GM18508 (cell line): ENCODE results near the gene MAX.
A peak's percentile ranks its signal among the peaks of the same experiment; 100 is the strongest.

Source experiments
- ATAC-seq: cut with Tn5 transposase; IDR thresholded peaks from one replicate; pipeline ENCODE4 v1.9.1; 2021; ENCODE audit warnings: moderate number of reproducible peaks; ENCODE audit not compliant: insufficient read depth, unreplicated experiment

MAX gene

GRCh38 chr14:65102441-65103149, at the start of gene MAX:
MAX (minus strand) TSS chr14:65102517; CDS start chr14:65102339, 178 bp downstream.
- ATAC-seq = peak; percentile 57

GRCh38 chr14:65151609-65151956, 49.3 kb upstream of the MAX start:
- no peak for ATAC-seq

- no peak for ATAC-seq
Observed at GRCh38 chr14:65150898-65151608, 48.7 kb upstream of the MAX start.

- ATAC-seq = no peak
Observed at GRCh38 chr14:65149116-65149515, 46.8 kb upstream of the MAX start.

- ATAC-seq = no peak
Observed at GRCh38 chr14:65144170-65144569, 41.9 kb upstream of the MAX start.

- ATAC-seq = no peak
Observed at GRCh38 chr14:65142914-65143625, 40.8 kb upstream of the MAX start.

- ATAC-seq = no peak
Observed at GRCh38 chr14:65142429-65142828, 40.1 kb upstream of the MAX start.

- no peak for ATAC-seq
Observed at GRCh38 chr14:65141523-65141922, 39.2 kb upstream of the MAX start.

GRCh38 chr14:65137648-65138307, 35.5 kb upstream of the MAX start:
- no peak for ATAC-seq

GRCh38 chr14:65134651-65135579, 32.6 kb upstream of the MAX start:
- no peak for ATAC-seq

GRCh38 chr14:65132855-65133254, 30.5 kb upstream of the MAX start:
- ATAC-seq = no peak

GRCh38 chr14:65131301-65131701, 29.0 kb upstream of the MAX start:
- no peak for ATAC-seq

- no peak for ATAC-seq
Observed at GRCh38 chr14:65128096-65128495, 25.8 kb upstream of the MAX start.

- ATAC-seq = no peak
Observed at GRCh38 chr14:65117769-65118745, 15.7 kb upstream of the MAX start.

- ATAC-seq = no peak
Observed at GRCh38 chr14:65115615-65116014, 13.3 kb upstream of the MAX start.

GRCh38 chr14:65110525-65110924, 8.2 kb upstream of the MAX start:
- ATAC-seq = no peak

- no peak for ATAC-seq
Observed at GRCh38 chr14:65109357-65109756, 7.0 kb upstream of the MAX start.

GRCh38 chr14:65107200-65107599, 4.9 kb upstream of the MAX start:
- ATAC-seq = no peak

GRCh38 chr14:65106736-65107135, 4.4 kb upstream of the MAX start:
- ATAC-seq = no peak
